Neural progenitor cell (in vitro differentiated cells): Measurements from ENCODE around the gene OPTC. TPM values are rescaled to one million over a fixed set of nuclear protein-coding genes. Genes with fewer than 3 reads are reported as not detected.

Experiments used
- DNase-seq: peaks from one replicate; pipeline ENCODE4 v3.0.0-alpha.2; 2016; ENCODE audit warnings: low spot score
- H2AFZ ChIP-seq: fragments of 200-600 bp; sonication (generic); replicated peaks from 2 replicates; pipeline ENCODE4 v1.6.1; 2016; ENCODE audit warnings: antibody characterized with exemption
- H3F3A ChIP-seq: fragments of 200-600 bp; sonication (generic); 2 replicates; pipeline ENCODE4 v1.6.1; 2016; ENCODE audit warnings: antibody characterized with exemption, low read depth
- H3K27ac ChIP-seq: fragments of 200-600 bp; sonication (generic); 2 replicates; pipeline ENCODE4 v1.5.1; 2016; ENCODE audit warnings: mild to moderate bottlenecking
- H3K27me3 ChIP-seq: fragments of 200-600 bp; sonication (generic); 2 replicates; pipeline ENCODE4 v1.6.1; 2016; ENCODE audit warnings: mild to moderate bottlenecking, moderate library complexity
- H3K36me3 ChIP-seq: fragments of 200-600 bp; sonication (generic); 2 replicates; pipeline ENCODE4 v1.5.1; 2016
- H3K4me1 ChIP-seq: fragments of 200-600 bp; sonication (generic); 2 replicates; pipeline ENCODE4 v1.6.1; 2016; ENCODE audit warnings: mixed run types
- H3K4me2 ChIP-seq: fragments of 200-600 bp; sonication (generic); 2 replicates; pipeline ENCODE4 v1.6.1; 2016
- H3K4me3 ChIP-seq: fragments of 200-600 bp; sonication (generic); 2 replicates; pipeline ENCODE4 v1.5.1; 2016
- H3K79me2 ChIP-seq: fragments of 200-600 bp; sonication (generic); 2 replicates; pipeline ENCODE4 v1.6.1; 2016; ENCODE audit warnings: low read depth
- H3K9ac ChIP-seq: fragments of 200-600 bp; sonication (generic); 2 replicates; pipeline ENCODE4 v1.6.1; 2016
- H3K9me3 ChIP-seq: fragments of 200-600 bp; sonication (generic); 2 replicates; pipeline ENCODE4 v1.5.1; 2016; ENCODE audit warnings: low read depth
- H4K20me1 ChIP-seq: fragments of 200-600 bp; sonication (generic); 2 replicates; pipeline ENCODE4 v1.6.1; 2016; ENCODE audit warnings: low read depth
- H3K27ac Mint-ChIP-seq: 3 replicates; pipeline ENCODE4 v1.8.0; 2021; ENCODE audit warnings: mixed read lengths
- H3K27me3 Mint-ChIP-seq: 2 replicates; pipeline ENCODE4 v1.8.0; 2022; ENCODE audit warnings: low read depth, mild to moderate bottlenecking, inconsistent platforms, moderate library complexity, mixed read lengths; ENCODE audit not compliant: insufficient read depth
- H3K36me3 Mint-ChIP-seq: 3 replicates; pipeline ENCODE4 v1.8.0; 2021; ENCODE audit warnings: mixed read lengths
- H3K4me1 Mint-ChIP-seq: 3 replicates; pipeline ENCODE4 v1.8.0; 2021; ENCODE audit warnings: mixed read lengths
- H3K4me3 Mint-ChIP-seq: 3 replicates; pipeline ENCODE4 v1.8.0; 2021; ENCODE audit warnings: mild to moderate bottlenecking, moderate library complexity, mixed read lengths
- H3K9me3 Mint-ChIP-seq: 3 replicates; pipeline ENCODE4 v1.8.0; 2020; ENCODE audit warnings: mixed read lengths
- CTCF ChIP-seq: fragments of 200-600 bp; sonication (generic); IDR thresholded peaks from 2 replicates; pipeline ENCODE4 v1.5.1; 2017; ENCODE audit warnings: antibody characterized with exemption, mild to moderate bottlenecking
- EZH2 ChIP-seq: fragments of 200-600 bp; sonication (generic); IDR thresholded peaks from 2 replicates; pipeline ENCODE4 v1.6.1; 2017; ENCODE audit warnings: antibody characterized with exemption, mild to moderate bottlenecking, moderate library complexity
- EZH2phosphoT487 ChIP-seq: fragments of 200-600 bp; sonication (generic); IDR thresholded peaks from 2 replicates; pipeline ENCODE4 v1.6.1; 2017; ENCODE audit warnings: antibody characterized with exemption
- total RNA-seq: library from RNA; depleted of rRNA; stranded (reverse); fragments of >200 nt; gene quantifications from 2 replicates; pipeline ENCODE4 v1.2.3, GENCODE V29; 2015; ENCODE audit warnings: low replicate concordance

Gene OPTC
- total RNA-seq, 1 donor from 2014 or later: not detected

- no peak for DNase-seq
- H3K4me3 ChIP-seq: no peak overlapping the region
- H3K27me3 Mint-ChIP-seq: peaks cover 25% of the 10 kb centered on the region
- H3K27ac ChIP-seq: no peak overlapping the region
- H3K9ac ChIP-seq: no peak overlapping the region
- H3K9me3 Mint-ChIP-seq: peaks cover 2% of the 10 kb centered on the region
- no peak for TF ChIP-seq EZH2
- TF ChIP-seq EZH2phosphoT487: no peak
- no peak for TF ChIP-seq CTCF
- no peaks in the 10 kb centered on the region for H3F3A ChIP-seq
- H3K4me1 ChIP-seq: peaks cover 17% of the 10 kb centered on the region
- H3K4me2 ChIP-seq: no peak overlapping the region
- no peaks in the 10 kb centered on the region for H3K79me2 ChIP-seq
- H4K20me1 ChIP-seq: no peaks in the 10 kb centered on the region
- peaks cover 15% of the 10 kb centered on the region for H3K27me3 ChIP-seq
- no peak overlapping the region for H3K27ac Mint-ChIP-seq
- H3K36me3 Mint-ChIP-seq: peaks cover 2% of the 10 kb centered on the region
- H3K9me3 ChIP-seq: no peaks in the 10 kb centered on the region
- H3K4me3 Mint-ChIP-seq: no peak overlapping the region
- H3K36me3 ChIP-seq: no peaks in the 10 kb centered on the region
- H3K4me1 Mint-ChIP-seq: peaks cover 35% of the 10 kb centered on the region
- no peak overlapping the region for H2AFZ ChIP-seq
These were observed 1.9 kb downstream of the OPTC start for GRCh38 chr1:203495845-203496244.

- H3K79me2 ChIP-seq: no peaks in the 10 kb centered on the region
- Mint-ChIP-seq H3K36me3 (peaks cover 2% of the 10 kb centered on the region), H3K4me3 (no peak overlapping the region), H3K27me3 (peaks cover 25% of the 10 kb centered on the region), H3K4me1 (peaks cover 21% of the 10 kb centered on the region), H3K9me3 (peaks cover 2% of the 10 kb centered on the region), H3K27ac (no peak overlapping the region)
- H3K27ac ChIP-seq: no peak overlapping the region
- DNase-seq: no peak
- H3K4me1 ChIP-seq: peaks cover 8% of the 10 kb centered on the region
- no peaks in the 10 kb centered on the region for H4K20me1 ChIP-seq
- no peak overlapping the region for H2AFZ ChIP-seq
- no peaks in the 10 kb centered on the region for H3F3A ChIP-seq
- H3K4me2 ChIP-seq: no peak overlapping the region
- no peaks in the 10 kb centered on the region for H3K36me3 ChIP-seq
- no peak overlapping the region for H3K9ac ChIP-seq
- H3K9me3 ChIP-seq: no peaks in the 10 kb centered on the region
- no peak for TF ChIP-seq EZH2phosphoT487
- no peak for TF ChIP-seq EZH2
- TF ChIP-seq CTCF: no peak
- H3K4me3 ChIP-seq: no peak overlapping the region
- peaks cover 11% of the 10 kb centered on the region for H3K27me3 ChIP-seq
These were observed 3.4 kb downstream of the OPTC start for GRCh38 chr1:203497269-203497777.

- H2AFZ ChIP-seq: no peak overlapping the region
- Mint-ChIP-seq H3K36me3 (peaks cover 2% of the 10 kb centered on the region), H3K4me1 (peaks cover 3% of the 10 kb centered on the region), H3K27ac (no peak overlapping the region), H3K9me3 (peaks cover 2% of the 10 kb centered on the region), H3K27me3 (peaks cover 27% of the 10 kb centered on the region), H3K4me3 (no peak overlapping the region)
- no peak overlapping the region for H3K9ac ChIP-seq
- H3K27ac ChIP-seq: no peak overlapping the region
- no peaks in the 10 kb centered on the region for H3K4me1 ChIP-seq
- H3K4me3 ChIP-seq: no peak overlapping the region
- H3K9me3 ChIP-seq: no peaks in the 10 kb centered on the region
- no peaks in the 10 kb centered on the region for H3F3A ChIP-seq
- H3K4me2 ChIP-seq: no peak overlapping the region
- no peaks in the 10 kb centered on the region for H4K20me1 ChIP-seq
- TF ChIP-seq EZH2phosphoT487 (no peak), EZH2 (no peak), CTCF (no peak)
- no peaks in the 10 kb centered on the region for H3K79me2 ChIP-seq
- no peaks in the 10 kb centered on the region for H3K27me3 ChIP-seq
- H3K36me3 ChIP-seq: no peaks in the 10 kb centered on the region
- no peak for DNase-seq
These were observed 5.8 kb downstream of the OPTC start for GRCh38 chr1:203499643-203500278.
